HepG2 (cell line): Measurements from ENCODE around the gene MVB12A. TPM values are rescaled to one million over a fixed set of nuclear protein-coding genes. Genes with fewer than 3 reads are reported as not detected.

Experiments
- DMAP1 ChIP-seq: IDR thresholded peaks from 2 replicates; pipeline ENCODE4 v1.6.1; 2016
- EP300 ChIP-seq, 3 experiments: sonication (generic) in 1 of 3; formaldehyde crosslinking in 1 of 3; IDR thresholded peaks; 2 replicates each; pipeline versions ENCODE4 v1.5.1 to v1.6.1; 2011 to 2020; ENCODE audit warnings: low read depth in 2 of 3, low read length in 2 of 3, borderline replicate concordance in 1 of 3, improper control_type of control experiment in 1 of 3, mild to moderate bottlenecking in 1 of 3, missing genetic modification reagents in 1 of 3, moderate library complexity in 1 of 3
- KLF16 ChIP-seq, 2 experiments: sonication (generic) in 1 of 2; formaldehyde crosslinking in 1 of 2; IDR thresholded peaks; 2 replicates each; pipeline versions ENCODE4 v1.6.1 to v1.8.0; 2016 to 2023; ENCODE audit warnings: missing genetic modification reagents in 2 of 2, missing compliant biosample characterization in 1 of 2
- MNT ChIP-seq: fragments of 450-650 bp; IDR thresholded peaks from 2 replicates; pipeline ENCODE4 v1.6.1; 2016
- PATZ1 ChIP-seq: sonication (generic); formaldehyde crosslinking; IDR thresholded peaks from 2 replicates; pipeline ENCODE4 v1.4.0; 2020; ENCODE audit warnings: missing genetic modification reagents
- PHF8 ChIP-seq: sonication (generic); formaldehyde crosslinking; IDR thresholded peaks from 2 replicates; pipeline ENCODE4 v1.5.0; 2020; ENCODE audit warnings: missing genetic modification reagents
- RCOR2 ChIP-seq: IDR thresholded peaks from 2 replicates; pipeline ENCODE4 v1.6.1; 2016; ENCODE audit warnings: missing biosample characterization, missing genetic modification reagents
- ZBTB8A ChIP-seq: sonication (generic); formaldehyde crosslinking; IDR thresholded peaks from 2 replicates; pipeline ENCODE4 v1.4.0; 2020; ENCODE audit warnings: mild to moderate bottlenecking, low read depth, missing genetic modification reagents, borderline replicate concordance
- polyA plus RNA-seq, 8 experiments: library from polyadenylated mRNA; depleted of rRNA in 3 of 8; stranded (reverse) in 7 of 8; unstranded in 1 of 8; fragments of >200 nt; fragmentation: Illumina TruSeq in 4 of 8; extraction: Trizol in 4 of 8; gene quantifications; 2 replicates each; pipeline versions ENCODE4 v1.2.1 to v1.2.3, GENCODE V29; 2011 to 2016; ENCODE audit warnings: low read depth in 4 of 8, missing spikeins in 1 of 8, mixed read lengths in 1 of 8; ENCODE audit not compliant: insufficient read depth in 1 of 8
- total RNA-seq, 5 experiments: library from RNA; depleted of rRNA; stranded (reverse); fragments of >200 nt; fragmentation: Illumina TruSeq; extraction: Trizol; gene quantifications; 2 replicates each; pipeline ENCODE4 v1.2.3, GENCODE V29; 2016; ENCODE audit warnings: low read depth in 1 of 5
- TF ChIP-seq, protein P1 (sequence below): sonication (generic); formaldehyde crosslinking; IDR thresholded peaks from 2 replicates; pipeline ENCODE4 v1.5.0; 2020; ENCODE audit warnings: mild to moderate bottlenecking, missing genetic modification reagents

Gene MVB12A
- total and polyA plus RNA-seq, 2 of the 13 experiments (the other 11 are each of a cell fraction or from before 2014, with no cell fraction given): 35.7 to 36.1 TPM

DNA sequence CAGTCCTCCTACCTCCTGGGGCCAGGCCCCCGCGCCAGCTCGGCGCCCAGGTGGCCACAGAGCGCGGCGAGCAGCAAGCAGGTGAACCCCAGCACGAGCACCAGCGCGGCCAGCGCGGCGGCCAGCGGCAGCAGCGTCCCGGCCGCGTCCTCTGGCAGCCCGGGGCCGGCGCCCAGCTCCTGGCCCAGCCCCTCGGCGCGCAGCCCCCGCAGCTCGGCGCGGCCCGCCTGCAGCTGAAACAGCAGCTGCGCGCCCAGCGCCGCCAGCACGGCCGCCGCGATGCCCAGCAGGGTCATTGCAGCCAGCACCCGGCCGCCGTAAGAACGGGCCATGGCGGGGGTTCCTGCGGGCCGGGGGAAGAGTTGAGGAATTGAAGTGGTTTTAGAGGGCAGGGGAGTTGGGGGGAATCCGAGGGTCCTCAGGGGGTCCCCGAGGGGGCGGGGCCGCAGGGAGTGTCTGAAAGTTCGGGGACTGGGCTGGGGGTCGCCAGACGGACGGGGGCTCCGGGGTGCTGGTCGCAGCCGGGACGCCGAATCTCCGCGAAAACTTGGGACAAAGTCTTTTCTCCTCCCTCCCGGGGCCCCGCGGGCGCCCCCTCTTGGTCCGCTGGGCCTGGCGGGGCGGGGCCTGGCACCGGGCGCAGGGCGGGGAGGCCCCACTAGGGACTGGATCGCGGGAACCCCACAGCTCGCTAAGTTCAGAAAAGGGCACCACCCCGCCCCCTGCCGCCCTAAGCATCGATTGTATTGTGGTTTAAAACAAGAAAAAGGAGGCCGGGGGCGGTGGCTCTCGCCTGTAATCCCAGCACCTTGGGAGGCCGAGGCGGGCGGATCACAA is 28.5 kb downstream of the MVB12A start, which contains the start of gene TMEM221 (continued):
- TF ChIP-seq KLF16 (CRISPR knock-in tag; IDR thresholded peaks at IDR 0.05) (0 out of 4 replicates have a peak, but pooled peaks of 1 of the 2 experiments have one; percentile 23), PHF8 (CRISPR knock-in tag) (peak; percentile 29; the same call in 1 of the 2 replicates), ZBTB8A (CRISPR knock-in tag) (no peak), EP300 (IDR thresholded peaks at IDR 0.05; ENCODE audit: low read depth in 2 of 2, low read length in 2 of 2) (0 out of 4 replicates have a peak, but pooled peaks of 1 of the 2 experiments have one; percentile 4), EP300 (CRISPR knock-in tag; IDR thresholded peaks at IDR 0.05; ENCODE audit: borderline replicate concordance) (no peak), DMAP1 (CRISPR knock-in tag) (no peak), RCOR2 (CRISPR knock-in tag) (0 out of 2 replicates have a peak, but pooled peaks have one; percentile 43), MNT (no peak), PATZ1 (CRISPR knock-in tag) (0 out of 2 replicates have a peak, but pooled peaks have one; percentile 45)
- TF ChIP-seq, protein P1, sequence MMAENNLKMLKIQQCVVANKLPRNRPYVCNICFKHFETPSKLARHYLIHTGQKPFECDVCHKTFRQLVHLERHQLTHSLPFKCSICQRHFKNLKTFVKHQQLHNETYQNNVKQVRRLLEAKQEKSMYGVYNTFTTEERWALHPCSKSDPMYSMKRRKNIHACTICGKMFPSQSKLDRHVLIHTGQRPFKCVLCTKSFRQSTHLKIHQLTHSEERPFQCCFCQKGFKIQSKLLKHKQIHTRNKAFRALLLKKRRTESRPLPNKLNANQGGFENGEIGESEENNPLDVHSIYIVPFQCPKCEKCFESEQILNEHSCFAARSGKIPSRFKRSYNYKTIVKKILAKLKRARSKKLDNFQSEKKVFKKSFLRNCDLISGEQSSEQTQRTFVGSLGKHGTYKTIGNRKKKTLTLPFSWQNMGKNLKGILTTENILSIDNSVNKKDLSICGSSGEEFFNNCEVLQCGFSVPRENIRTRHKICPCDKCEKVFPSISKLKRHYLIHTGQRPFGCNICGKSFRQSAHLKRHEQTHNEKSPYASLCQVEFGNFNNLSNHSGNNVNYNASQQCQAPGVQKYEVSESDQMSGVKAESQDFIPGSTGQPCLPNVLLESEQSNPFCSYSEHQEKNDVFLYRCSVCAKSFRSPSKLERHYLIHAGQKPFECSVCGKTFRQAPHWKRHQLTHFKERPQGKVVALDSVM (CRISPR knock-in tag): 0 out of 2 replicates have a peak, but pooled peaks have one; percentile 47
